GM10248 (cell line): Measurements from ENCODE around the gene LAMTOR2.

Experiments
- CTCF ChIA-PET: fragments of 300-600 bp; sonication (Branson Sonifier 250); formaldehyde crosslinking; extraction: SDS; loops from one replicate; lab custom pipeline; 2021; ENCODE audit warnings: antibody characterized with exemption; lab: Yijun Ruan, JAX
- POLR2A ChIA-PET: fragments of 350-650 bp; sonication (Branson Sonifier 250); formaldehyde crosslinking; extraction: SDS; loops from one replicate; lab custom pipeline; 2020; ENCODE audit warnings: antibody characterized with exemption; lab: Yijun Ruan, JAX
- DNase-seq: peaks from one replicate; pipeline ENCODE4 v3.0.0; 2012; ENCODE audit errors: extremely low spot score
- TF ChIP-seq, protein P1 (sequence below): IDR thresholded peaks from 2 replicates; pipeline ENCODE4 v1.5.1; 2012; ENCODE audit warnings: mild to moderate bottlenecking, low read depth; ENCODE audit errors: extremely low read depth, missing control alignments, control extremely low read depth

LAMTOR2 gene

DNA sequence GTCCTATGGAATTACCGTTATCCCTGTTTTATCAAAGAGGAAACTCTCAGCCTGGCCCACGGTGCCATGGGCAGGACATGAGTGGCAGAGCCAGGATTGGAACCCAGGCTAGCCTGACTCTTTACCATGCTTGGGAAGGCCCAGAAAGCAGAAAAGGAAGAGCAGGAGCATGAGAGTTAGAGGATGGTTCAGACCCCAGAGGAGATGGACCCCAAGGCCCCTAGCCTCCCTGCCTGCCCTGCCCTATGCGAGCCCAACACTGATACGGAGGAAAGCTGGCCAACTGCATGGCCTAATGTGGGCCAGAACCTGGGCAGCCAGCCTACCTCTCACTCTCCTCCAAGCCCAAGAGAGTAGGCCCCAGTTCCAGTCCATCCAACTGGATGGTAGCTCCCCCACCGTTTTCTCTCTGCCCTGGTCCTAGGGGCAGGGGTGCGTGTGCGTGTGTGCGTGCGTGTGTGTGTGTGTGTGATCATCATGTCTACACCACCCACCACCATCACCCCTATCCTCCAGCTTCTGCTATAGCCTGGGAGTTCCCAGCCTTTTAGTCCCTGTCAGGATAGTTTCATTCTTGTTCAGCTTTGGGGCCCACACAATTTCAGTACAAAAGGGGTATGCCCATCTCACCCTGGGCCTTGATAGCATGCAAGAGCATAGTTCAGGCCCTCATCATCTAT lies 43.1 kb downstream of the LAMTOR2 start:
- TF ChIP-seq, protein P1, sequence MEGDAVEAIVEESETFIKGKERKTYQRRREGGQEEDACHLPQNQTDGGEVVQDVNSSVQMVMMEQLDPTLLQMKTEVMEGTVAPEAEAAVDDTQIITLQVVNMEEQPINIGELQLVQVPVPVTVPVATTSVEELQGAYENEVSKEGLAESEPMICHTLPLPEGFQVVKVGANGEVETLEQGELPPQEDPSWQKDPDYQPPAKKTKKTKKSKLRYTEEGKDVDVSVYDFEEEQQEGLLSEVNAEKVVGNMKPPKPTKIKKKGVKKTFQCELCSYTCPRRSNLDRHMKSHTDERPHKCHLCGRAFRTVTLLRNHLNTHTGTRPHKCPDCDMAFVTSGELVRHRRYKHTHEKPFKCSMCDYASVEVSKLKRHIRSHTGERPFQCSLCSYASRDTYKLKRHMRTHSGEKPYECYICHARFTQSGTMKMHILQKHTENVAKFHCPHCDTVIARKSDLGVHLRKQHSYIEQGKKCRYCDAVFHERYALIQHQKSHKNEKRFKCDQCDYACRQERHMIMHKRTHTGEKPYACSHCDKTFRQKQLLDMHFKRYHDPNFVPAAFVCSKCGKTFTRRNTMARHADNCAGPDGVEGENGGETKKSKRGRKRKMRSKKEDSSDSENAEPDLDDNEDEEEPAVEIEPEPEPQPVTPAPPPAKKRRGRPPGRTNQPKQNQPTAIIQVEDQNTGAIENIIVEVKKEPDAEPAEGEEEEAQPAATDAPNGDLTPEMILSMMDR = no peak
- POLR2A ChIA-PET = interaction anchor here (1.2 to 13.4 kb wide), 3 partner anchors 8 to 51 kb away, joined by 5 to 266 read pairs (median 7); partner anchors contain the start of gene LMNA
- CTCF ChIA-PET = interaction anchor here (0.8 to 29.1 kb wide), 32 partner anchors 7 to 348 kb away, joined by 3 to 1172 read pairs (median 6); partner anchors contain the start of genes LMNA, MEX3A, SEMA4A and SLC25A44
- no peak for DNase-seq

GRCh38 chr1:156098784-156099183 lies 44.2 kb downstream of the LAMTOR2 start:
- CTCF ChIA-PET = interaction anchor here (1.1 to 29.1 kb wide), 8 partner anchors 8 to 220 kb away, joined by 3 to 1172 read pairs (median 12); partner anchors contain the start of gene LMNA
- POLR2A ChIA-PET = interaction anchor here (13.4 kb wide), 1 partner anchor 23 kb away, joined by 266 read pairs; the partner anchor contains the start of gene LMNA
- TF ChIP-seq, protein P1 = no peak

GRCh38 chr1:156099282-156099681 lies 44.7 kb downstream of the LAMTOR2 start:
- ChIA-PET CTCF (interaction anchor here (1.1 to 29.1 kb wide), 8 partner anchors 8 to 219 kb away, joined by 3 to 1172 read pairs (median 12); partner anchors contain the start of gene LMNA), POLR2A (interaction anchor here (13.4 kb wide), 1 partner anchor 23 kb away, joined by 266 read pairs; the partner anchor contains the start of gene LMNA)
- TF ChIP-seq, protein P1 = no peak
- DNase-seq = no peak

More at GRCh38 chr1:156098784-156099183, 44.2 kb downstream of the LAMTOR2 start:
- no peak for DNase-seq

DNA sequence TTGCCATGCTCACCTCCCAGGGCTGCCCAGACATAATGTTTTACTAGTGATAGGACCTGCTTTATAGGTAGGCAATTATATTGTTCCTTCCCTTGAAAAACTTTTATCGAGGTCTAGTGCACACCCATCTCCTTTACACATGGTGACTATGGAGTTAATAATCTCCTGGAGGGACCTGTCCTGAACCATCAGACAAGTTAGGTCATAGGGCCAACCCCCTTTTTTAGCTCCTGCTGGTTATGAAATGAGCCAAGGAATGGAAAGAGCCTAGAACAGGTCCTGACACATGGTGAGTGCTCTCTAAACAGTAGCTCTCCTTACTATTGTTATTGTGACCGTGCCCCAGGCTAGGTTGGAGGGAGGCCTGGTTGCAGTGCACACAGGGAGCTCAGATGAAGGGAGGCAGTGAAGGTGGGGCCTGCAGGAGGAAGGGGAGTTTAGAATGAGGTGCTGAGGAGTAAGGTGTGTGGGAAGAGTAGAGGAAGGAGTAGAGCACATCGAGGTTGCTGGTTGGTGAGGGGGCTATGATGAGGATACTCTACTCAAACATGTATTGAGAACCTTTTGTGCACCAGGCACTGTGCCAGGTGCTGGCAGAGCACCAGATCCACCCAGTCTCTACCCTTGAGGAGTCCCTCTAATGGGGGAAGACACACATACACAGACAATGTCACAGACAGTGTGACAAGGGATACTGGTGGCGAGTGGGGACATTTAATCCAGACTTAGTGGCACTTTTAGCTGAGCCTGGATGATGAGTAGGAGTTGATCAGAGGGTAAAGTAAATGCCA lies 45.8 kb downstream of the LAMTOR2 start:
- TF ChIP-seq, protein P1 = no peak
- POLR2A ChIA-PET = interaction anchor here (13.4 kb wide), 1 partner anchor 22 kb away, joined by 266 read pairs; the partner anchor contains the start of gene LMNA
- CTCF ChIA-PET = interaction anchor here (0.8 to 29.1 kb wide), 6 partner anchors 10 to 211 kb away, joined by 3 to 1172 read pairs (median 12); partner anchors contain the start of gene LMNA
- DNase-seq = no peak

GRCh38 chr1:156101880-156102279 lies 47.3 kb downstream of the LAMTOR2 start:
- TF ChIP-seq, protein P1 = no peak
- POLR2A ChIA-PET = interaction anchor here (13.4 kb wide), 1 partner anchor 20 kb away, joined by 266 read pairs; the partner anchor contains the start of gene LMNA
- no peak for DNase-seq
- CTCF ChIA-PET = interaction anchor here (1.5 to 29.1 kb wide), 3 partner anchors 10 to 123 kb away, joined by 6 to 1172 read pairs (median 9); partner anchors contain the start of gene LMNA
